ENCODE data around the gene NCAM2. TPM values are rescaled to one million over a fixed set of nuclear protein-coding genes. Genes with fewer than 3 reads are reported as not detected.

Gene NCAM2
- total RNA-seq, 2 donors from 2014 or later = 1.8 to 2.3 TPM

DNA sequence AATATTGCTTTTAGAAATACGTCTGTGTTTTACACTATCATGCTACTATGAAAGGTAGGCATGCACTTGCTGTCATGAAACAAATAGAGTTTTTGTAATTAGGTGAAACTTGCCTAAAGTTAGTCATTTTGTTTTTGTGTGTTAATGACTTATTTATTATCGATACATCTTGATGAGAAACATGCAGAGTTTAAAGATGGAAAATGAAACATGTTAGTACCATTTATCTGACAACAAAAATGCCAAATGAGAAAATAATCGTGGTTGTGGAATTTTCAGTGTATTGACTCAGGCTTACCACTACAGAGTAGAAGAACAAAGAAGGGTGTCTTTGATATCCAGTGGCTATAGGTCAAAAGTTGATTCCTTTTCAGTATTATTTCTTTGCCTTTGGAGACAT, 105.5 kb downstream of the NCAM2 start:
- Histone ChIP-seq H3K36me3 (no peaks in the 10 kb centered on the region), H3K4me1 (no peaks in the 10 kb centered on the region), H3K27me3 (no peaks in the 10 kb centered on the region), H3K4me3 (no peak overlapping the region), H3K9me3 (no peaks in the 10 kb centered on the region), H3K27ac (no peak overlapping the region)
- TF ChIP-seq, protein P1, sequence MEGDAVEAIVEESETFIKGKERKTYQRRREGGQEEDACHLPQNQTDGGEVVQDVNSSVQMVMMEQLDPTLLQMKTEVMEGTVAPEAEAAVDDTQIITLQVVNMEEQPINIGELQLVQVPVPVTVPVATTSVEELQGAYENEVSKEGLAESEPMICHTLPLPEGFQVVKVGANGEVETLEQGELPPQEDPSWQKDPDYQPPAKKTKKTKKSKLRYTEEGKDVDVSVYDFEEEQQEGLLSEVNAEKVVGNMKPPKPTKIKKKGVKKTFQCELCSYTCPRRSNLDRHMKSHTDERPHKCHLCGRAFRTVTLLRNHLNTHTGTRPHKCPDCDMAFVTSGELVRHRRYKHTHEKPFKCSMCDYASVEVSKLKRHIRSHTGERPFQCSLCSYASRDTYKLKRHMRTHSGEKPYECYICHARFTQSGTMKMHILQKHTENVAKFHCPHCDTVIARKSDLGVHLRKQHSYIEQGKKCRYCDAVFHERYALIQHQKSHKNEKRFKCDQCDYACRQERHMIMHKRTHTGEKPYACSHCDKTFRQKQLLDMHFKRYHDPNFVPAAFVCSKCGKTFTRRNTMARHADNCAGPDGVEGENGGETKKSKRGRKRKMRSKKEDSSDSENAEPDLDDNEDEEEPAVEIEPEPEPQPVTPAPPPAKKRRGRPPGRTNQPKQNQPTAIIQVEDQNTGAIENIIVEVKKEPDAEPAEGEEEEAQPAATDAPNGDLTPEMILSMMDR (IDR thresholded peaks at IDR 0.05) = no peak
- no peak for DNase-seq (ENCODE audit: low spot score)

DNA sequence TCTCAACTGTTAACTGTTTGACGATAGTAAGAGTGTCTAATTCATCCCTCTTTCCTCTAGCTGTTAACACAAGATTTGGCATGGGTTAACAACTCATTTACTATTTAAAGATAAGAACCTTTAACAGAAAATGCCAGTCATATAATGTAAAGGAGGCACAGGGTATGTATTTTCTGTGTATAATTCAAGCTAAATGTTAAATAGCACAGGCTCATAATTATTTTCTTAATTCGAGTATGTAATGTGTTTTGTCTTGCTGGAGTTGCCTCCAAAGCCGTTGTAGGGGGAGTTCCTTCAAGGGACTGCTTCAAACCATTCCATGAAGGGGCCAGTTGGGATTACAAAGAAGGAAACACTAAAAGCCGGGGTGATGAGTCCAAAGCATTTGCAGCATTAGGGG, 111.5 kb downstream of the NCAM2 start:
- TF ChIP-seq, protein P1 (IDR thresholded peaks at IDR 0.05) = no peak
- no peaks in the 10 kb centered on the region for H3K27me3 ChIP-seq
- H3K4me1 ChIP-seq = no peaks in the 10 kb centered on the region
- H3K9me3 ChIP-seq = no peaks in the 10 kb centered on the region
- no peak for DNase-seq (ENCODE audit: low spot score)
- no peaks in the 10 kb centered on the region for H3K36me3 ChIP-seq
- H3K4me3 ChIP-seq = no peak overlapping the region
- no peak overlapping the region for H3K27ac ChIP-seq

DNA sequence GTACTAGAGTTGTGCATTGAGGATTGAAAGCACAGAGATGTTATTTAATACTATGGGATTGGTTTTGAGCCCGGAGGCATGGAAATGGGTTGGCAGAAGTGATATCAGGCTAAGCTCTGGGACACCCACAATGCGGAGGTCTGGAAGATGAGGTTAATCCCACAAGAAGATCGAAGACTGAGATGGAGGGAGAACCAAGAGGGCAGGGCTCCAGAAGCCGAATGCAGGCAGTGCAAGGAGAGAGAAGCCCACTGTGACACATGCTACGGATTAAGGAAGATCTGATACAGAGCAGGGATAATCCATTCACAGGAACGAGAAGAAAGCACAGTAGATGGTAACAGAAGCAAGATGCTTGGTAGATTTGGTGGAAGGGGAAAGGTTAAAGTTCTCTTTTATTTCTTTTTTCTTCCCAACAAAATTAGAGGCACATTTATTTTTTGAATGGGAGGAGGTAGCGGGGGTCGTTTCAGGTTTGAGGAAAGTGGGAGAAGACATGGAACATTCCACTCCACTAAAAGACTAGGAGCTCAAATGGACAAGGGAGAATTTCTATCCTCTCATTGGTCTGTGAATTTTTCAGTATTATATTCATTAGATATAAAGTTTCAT, 113.2 kb downstream of the NCAM2 start:
- H3K27ac ChIP-seq = no peak overlapping the region
- H3K27me3 ChIP-seq = no peaks in the 10 kb centered on the region
- H3K4me3 ChIP-seq = no peak overlapping the region
- TF ChIP-seq, protein P1 (IDR thresholded peaks at IDR 0.05) = no peak
- H3K4me1 ChIP-seq = no peaks in the 10 kb centered on the region
- DNase-seq (ENCODE audit: low spot score) = no peak
- H3K9me3 ChIP-seq = no peaks in the 10 kb centered on the region
- no peaks in the 10 kb centered on the region for H3K36me3 ChIP-seq

DNA sequence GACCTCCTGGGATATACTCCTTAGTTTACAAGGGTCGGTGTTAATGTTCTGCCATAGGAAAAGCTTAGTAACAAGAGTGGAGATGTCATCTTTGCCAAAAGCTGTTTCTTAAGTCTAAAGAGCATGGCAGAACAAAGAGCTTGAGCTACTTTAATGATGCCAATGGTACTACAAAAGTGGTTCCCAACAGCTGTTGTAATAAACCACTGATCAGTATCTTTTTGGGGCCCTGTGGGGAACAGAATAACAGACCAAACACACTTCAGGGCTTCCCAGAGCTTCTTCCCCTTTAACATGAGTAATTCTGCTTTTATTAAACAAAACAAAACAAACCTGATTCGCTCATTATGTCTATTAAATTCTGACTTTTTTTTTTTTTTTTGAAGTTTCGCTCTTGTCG, 116.3 kb downstream of the NCAM2 start:
- DNase-seq (ENCODE audit: low spot score) = no peak
- no peaks in the 10 kb centered on the region for H3K36me3 ChIP-seq
- no peak overlapping the region for H3K27ac ChIP-seq
- no peaks in the 10 kb centered on the region for H3K27me3 ChIP-seq
- H3K4me1 ChIP-seq = no peaks in the 10 kb centered on the region
- no peak overlapping the region for H3K4me3 ChIP-seq
- TF ChIP-seq, protein P1 (IDR thresholded peaks at IDR 0.05) = no peak
- no peaks in the 10 kb centered on the region for H3K9me3 ChIP-seq

DNA sequence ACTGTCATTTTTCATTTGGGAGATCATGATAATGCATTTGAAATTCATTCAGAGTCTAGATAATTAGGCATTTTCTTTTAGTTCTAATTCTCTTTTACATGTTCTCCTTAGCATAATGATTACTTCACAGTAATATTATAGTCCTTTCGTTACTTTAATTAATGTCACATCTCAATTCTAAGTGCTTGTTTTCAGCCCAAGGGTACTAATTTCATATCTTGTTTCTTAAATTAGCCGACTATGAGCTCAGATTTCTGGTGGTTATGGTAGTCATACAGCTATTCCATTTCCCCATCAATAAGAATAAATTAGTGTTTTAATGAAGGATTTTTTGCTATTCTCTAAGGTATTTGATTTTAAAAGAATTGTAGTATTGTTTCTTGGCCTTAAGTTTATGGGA, 120.9 kb downstream of the NCAM2 start:
- no peaks in the 10 kb centered on the region for H3K9me3 ChIP-seq
- no peak overlapping the region for H3K4me3 ChIP-seq
- no peaks in the 10 kb centered on the region for H3K36me3 ChIP-seq
- H3K4me1 ChIP-seq = no peaks in the 10 kb centered on the region
- H3K27me3 ChIP-seq = no peaks in the 10 kb centered on the region
- no peak for DNase-seq (ENCODE audit: low spot score)
- H3K27ac ChIP-seq = no peak overlapping the region
- TF ChIP-seq, protein P1 (IDR thresholded peaks at IDR 0.05) = no peak

DNA sequence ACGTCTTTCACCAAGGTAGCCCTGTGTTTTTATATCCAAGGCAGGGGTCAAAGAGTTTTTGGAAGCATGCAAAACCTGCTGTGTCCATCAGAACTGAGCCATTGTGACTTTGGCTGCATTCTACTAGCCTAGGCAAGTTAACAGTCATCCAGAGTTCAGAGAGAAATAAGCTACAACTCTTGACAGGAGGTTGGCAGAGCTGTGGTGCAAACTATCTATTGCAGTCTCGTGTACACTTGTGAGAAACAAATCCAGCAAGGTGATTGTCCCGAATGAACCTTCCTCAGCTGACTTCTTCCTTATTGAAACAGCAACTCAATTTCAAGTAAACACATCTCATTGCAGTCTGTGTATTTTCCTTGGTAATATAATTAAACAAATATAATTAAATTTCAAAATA, 124.5 kb downstream of the NCAM2 start:
- H3K4me3 ChIP-seq = no peak overlapping the region
- DNase-seq (ENCODE audit: low spot score) = no peak
- TF ChIP-seq, protein P1 (IDR thresholded peaks at IDR 0.05) = no peak
- H3K27me3 ChIP-seq = no peaks in the 10 kb centered on the region
- no peaks in the 10 kb centered on the region for H3K36me3 ChIP-seq
- H3K9me3 ChIP-seq = no peaks in the 10 kb centered on the region
- no peaks in the 10 kb centered on the region for H3K4me1 ChIP-seq
- H3K27ac ChIP-seq = no peak overlapping the region

All from right atrium auricular region (tissue), 2 donors.